Upper lobe of left lung (tissue), 4 donors: ENCODE results near the gene ALDOC.

Source experiments
- EP300 ChIP-seq, 4 donors: sonication (generic); formaldehyde crosslinking; IDR thresholded peaks; one replicate each; pipeline ENCODE4 v1.5.1; 2017; ENCODE audit warnings: antibody characterized with exemption in 4 of 4, control low read depth in 2 of 4
- POLR2A ChIP-seq, 4 donors: fragments of 450-650 bp; IDR thresholded peaks; one replicate each; pipeline ENCODE4 v1.5.1; 2016 to 2017; ENCODE audit warnings: antibody characterized with exemption in 4 of 4, mild to moderate bottlenecking in 2 of 4
- POLR2AphosphoS5 ChIP-seq, 2 donors: sonication (generic); formaldehyde crosslinking; IDR thresholded peaks; one replicate each; pipeline ENCODE4 v1.5.1; 2017; ENCODE audit warnings: antibody characterized with exemption in 2 of 2
- TF ChIP-seq, protein P1 (sequence below), 6 experiments: fragments of 450-650 bp in 4 of 6; fragments of 200-600 bp in 2 of 6; sonication (generic) in 2 of 6; IDR thresholded peaks; one replicate each; pipeline ENCODE4 v1.5.1; 2016 to 2019; ENCODE audit warnings: antibody characterized with exemption in 6 of 6

DNA sequence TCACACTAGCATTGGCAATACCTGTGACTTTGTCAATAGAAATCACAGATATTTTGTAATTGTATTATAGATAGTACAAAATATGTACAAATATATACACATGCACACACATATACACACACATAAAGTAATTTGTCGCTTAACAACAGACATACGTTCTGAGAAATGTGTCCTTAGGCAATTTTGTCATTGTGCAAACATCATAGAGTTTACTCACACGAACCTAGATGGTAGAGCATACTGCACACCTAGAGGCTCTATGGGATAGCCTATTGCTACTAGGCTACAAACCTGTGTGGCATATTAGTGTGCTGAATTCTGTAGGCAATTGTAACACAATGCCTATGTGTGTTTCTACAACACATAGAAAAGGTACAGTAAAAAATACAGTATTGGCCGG lies 35.3 kb downstream of the ALDOC start:
- TF ChIP-seq POLR2A (IDR thresholded peaks at IDR 0.05), result no peak
- TF ChIP-seq, protein P1, sequence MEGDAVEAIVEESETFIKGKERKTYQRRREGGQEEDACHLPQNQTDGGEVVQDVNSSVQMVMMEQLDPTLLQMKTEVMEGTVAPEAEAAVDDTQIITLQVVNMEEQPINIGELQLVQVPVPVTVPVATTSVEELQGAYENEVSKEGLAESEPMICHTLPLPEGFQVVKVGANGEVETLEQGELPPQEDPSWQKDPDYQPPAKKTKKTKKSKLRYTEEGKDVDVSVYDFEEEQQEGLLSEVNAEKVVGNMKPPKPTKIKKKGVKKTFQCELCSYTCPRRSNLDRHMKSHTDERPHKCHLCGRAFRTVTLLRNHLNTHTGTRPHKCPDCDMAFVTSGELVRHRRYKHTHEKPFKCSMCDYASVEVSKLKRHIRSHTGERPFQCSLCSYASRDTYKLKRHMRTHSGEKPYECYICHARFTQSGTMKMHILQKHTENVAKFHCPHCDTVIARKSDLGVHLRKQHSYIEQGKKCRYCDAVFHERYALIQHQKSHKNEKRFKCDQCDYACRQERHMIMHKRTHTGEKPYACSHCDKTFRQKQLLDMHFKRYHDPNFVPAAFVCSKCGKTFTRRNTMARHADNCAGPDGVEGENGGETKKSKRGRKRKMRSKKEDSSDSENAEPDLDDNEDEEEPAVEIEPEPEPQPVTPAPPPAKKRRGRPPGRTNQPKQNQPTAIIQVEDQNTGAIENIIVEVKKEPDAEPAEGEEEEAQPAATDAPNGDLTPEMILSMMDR (IDR thresholded peaks at IDR 0.05), result no peak
- no peak for TF ChIP-seq EP300 (IDR thresholded peaks at IDR 0.05)
- TF ChIP-seq POLR2AphosphoS5 (IDR thresholded peaks at IDR 0.05), result no peak
